HepG2 (cell line): ENCODE results near the gene TPRN. TPM values are rescaled to one million over a fixed set of nuclear protein-coding genes. Genes with fewer than 3 reads are reported as not detected.

Experiments
- AGO1 ChIP-seq: fragments of 200-400 bp; formaldehyde crosslinking; IDR thresholded peaks from 2 replicates; pipeline ENCODE4 v1.6.1; 2017; ENCODE audit warnings: mild to moderate bottlenecking, low read depth, low read length, moderate library complexity; ENCODE audit not compliant: poor library complexity, severe bottlenecking
- ATF7-NPFF ChIP-seq: sonication (generic); formaldehyde crosslinking; IDR thresholded peaks from 2 replicates; pipeline ENCODE4 v1.8.1; 2023; ENCODE audit warnings: mild to moderate bottlenecking, low read depth, missing genetic modification reagents, moderate library complexity
- BRD4 ChIP-seq: sonication (generic); formaldehyde crosslinking; IDR thresholded peaks from 2 replicates; pipeline ENCODE4 v1.4.0; 2020; ENCODE audit warnings: missing genetic modification reagents
- CBX1 ChIP-seq: IDR thresholded peaks from one replicate; pipeline ENCODE4 v1.6.1; 2016; ENCODE audit warnings: antibody characterized with exemption, low read depth
- CENPX ChIP-seq: sonication (generic); formaldehyde crosslinking; IDR thresholded peaks from 2 replicates; pipeline ENCODE4 v1.9.0; 2021; ENCODE audit warnings: mild to moderate bottlenecking, missing genetic modification reagents, moderate library complexity
- LCORL ChIP-seq, 2 experiments: fragments of 450-650 bp in 1 of 2; sonication (generic) in 1 of 2; formaldehyde crosslinking in 1 of 2; IDR thresholded peaks; 2 replicates each; pipeline versions ENCODE4 v1.5.0 to v1.6.1; 2017 to 2020; ENCODE audit warnings: antibody characterized with exemption in 1 of 2, missing genetic modification reagents in 1 of 2
- MBD4 ChIP-seq: IDR thresholded peaks from 2 replicates; pipeline ENCODE4 v1.6.1; 2012; ENCODE audit warnings: low read length, inconsistent platforms, borderline replicate concordance
- MEF2D ChIP-seq: sonication (generic); formaldehyde crosslinking; IDR thresholded peaks from 2 replicates; pipeline ENCODE4 v1.5.1; 2020; ENCODE audit warnings: mild to moderate bottlenecking, missing genetic modification reagents
- MTA1 ChIP-seq: sonication (generic); formaldehyde crosslinking; IDR thresholded peaks from 2 replicates; pipeline ENCODE4 v1.4.0; 2020; ENCODE audit warnings: missing genetic modification reagents, mild to moderate bottlenecking, borderline replicate concordance
- SMARCE1 ChIP-seq: fragments of 450-650 bp; IDR thresholded peaks from 2 replicates; pipeline ENCODE4 v1.6.1; 2017; ENCODE audit warnings: borderline replicate concordance
- SP2 ChIP-seq: sonication (generic); formaldehyde crosslinking; IDR thresholded peaks from 2 replicates; pipeline ENCODE4 v1.5.1; 2020; ENCODE audit warnings: mild to moderate bottlenecking, missing genetic modification reagents
- TP53 ChIP-seq: sonication (generic); formaldehyde crosslinking; conservative IDR thresholded peaks from 2 replicates; pipeline ENCODE4 v1.4.0; 2020; ENCODE audit warnings: missing genetic modification reagents
- ZFP41 ChIP-seq: sonication (generic); formaldehyde crosslinking; IDR thresholded peaks from 2 replicates; pipeline ENCODE4 v1.4.0; 2020; ENCODE audit warnings: mild to moderate bottlenecking, missing genetic modification reagents, borderline replicate concordance
- ZNF224 ChIP-seq: sonication (generic); formaldehyde crosslinking; IDR thresholded peaks from 2 replicates; pipeline ENCODE4 v1.5.0; 2020; ENCODE audit warnings: mild to moderate bottlenecking, missing genetic modification reagents
- ZNF3 ChIP-seq: IDR thresholded peaks from 2 replicates; pipeline ENCODE4 v1.7.0; 2017; ENCODE audit warnings: inconsistent platforms
- ZNF34 ChIP-seq: sonication (generic); formaldehyde crosslinking; IDR thresholded peaks from 2 replicates; pipeline ENCODE4 v1.4.0; 2020; ENCODE audit warnings: mild to moderate bottlenecking, missing genetic modification reagents, borderline replicate concordance
- ZNF790 ChIP-seq: sonication (generic); formaldehyde crosslinking; IDR thresholded peaks from 2 replicates; pipeline ENCODE4 v1.8.0; 2022; ENCODE audit warnings: missing genetic modification reagents, mild to moderate bottlenecking, borderline replicate concordance
- polyA plus RNA-seq, 8 experiments: library from polyadenylated mRNA; depleted of rRNA in 3 of 8; stranded (reverse) in 7 of 8; unstranded in 1 of 8; fragments of >200 nt; fragmentation: Illumina TruSeq in 4 of 8; extraction: Trizol in 4 of 8; gene quantifications; 2 replicates each; pipeline versions ENCODE4 v1.2.1 to v1.2.3, GENCODE V29; 2011 to 2016; ENCODE audit warnings: low read depth in 4 of 8, missing spikeins in 1 of 8, mixed read lengths in 1 of 8; ENCODE audit not compliant: insufficient read depth in 1 of 8
- total RNA-seq, 5 experiments: library from RNA; depleted of rRNA; stranded (reverse); fragments of >200 nt; fragmentation: Illumina TruSeq; extraction: Trizol; gene quantifications; 2 replicates each; pipeline ENCODE4 v1.2.3, GENCODE V29; 2016; ENCODE audit warnings: low read depth in 1 of 5
- TF ChIP-seq, protein P1 (sequence below): sonication (generic); formaldehyde crosslinking; IDR thresholded peaks from 2 replicates; pipeline ENCODE4 v1.8.0; 2022; ENCODE audit warnings: missing genetic modification reagents, mild to moderate bottlenecking, moderate library complexity, borderline replicate concordance
- TF ChIP-seq, protein P2 (sequence below): sonication (generic); formaldehyde crosslinking; IDR thresholded peaks from 2 replicates; pipeline ENCODE4 v1.5.0; 2020; ENCODE audit warnings: missing genetic modification reagents, mild to moderate bottlenecking, borderline replicate concordance
- TF ChIP-seq, protein P3 (sequence below): sonication (generic); formaldehyde crosslinking; IDR thresholded peaks from 2 replicates; pipeline ENCODE4 v1.4.0; 2020; ENCODE audit warnings: mild to moderate bottlenecking, low read depth, missing genetic modification reagents
- TF ChIP-seq, protein P4 (sequence below): sonication (generic); formaldehyde crosslinking; IDR thresholded peaks from 2 replicates; pipeline ENCODE4 v1.4.0; 2020; ENCODE audit warnings: missing genetic modification reagents

The TPRN gene
- total and polyA plus RNA-seq, 2 of the 13 experiments (the other 11 are each of a cell fraction or from before 2014, with no cell fraction given), result 10.1 to 19.2 TPM

DNA sequence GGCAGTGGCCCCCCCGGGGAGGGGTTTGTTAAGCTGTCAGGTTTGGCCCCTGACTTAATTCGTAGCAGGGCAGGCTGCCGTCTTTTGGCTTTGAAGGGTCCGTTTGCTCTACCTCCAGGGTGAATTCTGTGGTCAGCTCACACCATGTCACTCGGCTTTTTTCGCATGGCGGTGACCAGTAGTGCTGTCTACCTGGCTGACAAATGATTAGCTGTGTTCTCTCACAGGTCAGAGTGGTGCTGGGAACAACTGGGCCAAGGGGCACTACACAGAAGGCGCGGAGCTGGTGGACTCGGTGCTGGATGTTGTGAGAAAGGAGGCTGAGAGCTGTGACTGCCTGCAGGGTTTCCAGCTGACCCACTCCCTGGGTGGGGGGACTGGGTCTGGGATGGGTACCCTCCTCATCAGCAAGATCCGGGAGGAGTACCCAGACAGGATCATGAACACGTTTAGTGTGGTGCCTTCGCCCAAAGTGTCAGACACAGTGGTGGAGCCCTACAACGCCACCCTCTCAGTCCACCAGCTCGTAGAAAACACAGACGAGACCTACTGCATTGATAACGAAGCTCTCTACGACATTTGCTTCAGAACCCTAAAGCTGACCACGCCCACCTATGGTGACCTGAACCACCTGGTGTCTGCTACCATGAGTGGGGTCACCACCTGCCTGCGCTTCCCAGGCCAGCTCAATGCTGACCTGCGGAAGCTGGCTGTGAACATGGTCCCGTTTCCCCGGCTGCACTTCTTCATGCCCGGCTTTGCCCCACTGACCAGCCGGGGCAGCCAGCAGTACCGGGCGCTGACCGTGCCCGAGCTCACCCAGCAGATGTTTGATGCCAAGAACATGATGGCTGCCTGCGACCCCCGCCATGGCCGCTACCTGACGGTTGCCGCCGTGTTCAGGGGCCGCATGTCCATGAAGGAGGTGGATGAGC lies 42.0 kb upstream of the TPRN start (continued):
- TF ChIP-seq, protein P1, sequence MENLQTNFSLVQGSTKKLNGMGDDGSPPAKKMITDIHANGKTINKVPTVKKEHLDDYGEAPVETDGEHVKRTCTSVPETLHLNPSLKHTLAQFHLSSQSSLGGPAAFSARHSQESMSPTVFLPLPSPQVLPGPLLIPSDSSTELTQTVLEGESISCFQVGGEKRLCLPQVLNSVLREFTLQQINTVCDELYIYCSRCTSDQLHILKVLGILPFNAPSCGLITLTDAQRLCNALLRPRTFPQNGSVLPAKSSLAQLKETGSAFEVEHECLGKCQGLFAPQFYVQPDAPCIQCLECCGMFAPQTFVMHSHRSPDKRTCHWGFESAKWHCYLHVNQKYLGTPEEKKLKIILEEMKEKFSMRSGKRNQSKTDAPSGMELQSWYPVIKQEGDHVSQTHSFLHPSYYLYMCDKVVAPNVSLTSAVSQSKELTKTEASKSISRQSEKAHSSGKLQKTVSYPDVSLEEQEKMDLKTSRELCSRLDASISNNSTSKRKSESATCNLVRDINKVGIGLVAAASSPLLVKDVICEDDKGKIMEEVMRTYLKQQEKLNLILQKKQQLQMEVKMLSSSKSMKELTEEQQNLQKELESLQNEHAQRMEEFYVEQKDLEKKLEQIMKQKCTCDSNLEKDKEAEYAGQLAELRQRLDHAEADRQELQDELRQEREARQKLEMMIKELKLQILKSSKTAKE (CRISPR knock-in tag), result no peak
- no peak for TF ChIP-seq LCORL (IDR thresholded peaks at IDR 0.05)
- TF ChIP-seq LCORL (CRISPR knock-in tag; IDR thresholded peaks at IDR 0.05), result peak; percentile 30
- no peak for TF ChIP-seq ZNF790
- TF ChIP-seq, protein P2, sequence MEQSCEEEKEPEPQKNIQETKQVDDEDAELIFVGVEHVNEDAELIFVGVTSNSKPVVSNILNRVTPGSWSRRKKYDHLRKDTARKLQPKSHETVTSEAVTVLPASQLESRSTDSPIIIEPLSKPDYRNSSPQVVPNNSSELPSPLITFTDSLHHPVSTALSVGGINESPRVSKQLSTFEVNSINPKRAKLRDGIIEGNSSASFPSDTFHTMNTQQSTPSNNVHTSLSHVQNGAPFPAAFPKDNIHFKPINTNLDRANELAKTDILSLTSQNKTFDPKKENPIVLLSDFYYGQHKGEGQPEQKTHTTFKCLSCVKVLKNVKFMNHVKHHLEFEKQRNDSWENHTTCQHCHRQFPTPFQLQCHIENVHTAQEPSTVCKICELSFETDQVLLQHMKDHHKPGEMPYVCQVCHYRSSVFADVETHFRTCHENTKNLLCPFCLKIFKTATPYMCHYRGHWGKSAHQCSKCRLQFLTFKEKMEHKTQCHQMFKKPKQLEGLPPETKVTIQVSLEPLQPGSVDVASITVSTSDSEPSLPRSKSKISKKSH (CRISPR knock-in tag), result 0 out of 2 replicates have a peak, but pooled peaks have one; percentile 28
- TF ChIP-seq MEF2D (CRISPR knock-in tag), result 0 out of 2 replicates have a peak, but pooled peaks have one; percentile 25
- no peak for TF ChIP-seq TP53 (CRISPR knock-in tag)
- 0 out of 2 replicates have a peak, but pooled peaks have one; percentile 9 for TF ChIP-seq MTA1 (CRISPR knock-in tag)
- no peak for TF ChIP-seq MBD4
- no peak for TF ChIP-seq AGO1
- TF ChIP-seq, protein P3, sequence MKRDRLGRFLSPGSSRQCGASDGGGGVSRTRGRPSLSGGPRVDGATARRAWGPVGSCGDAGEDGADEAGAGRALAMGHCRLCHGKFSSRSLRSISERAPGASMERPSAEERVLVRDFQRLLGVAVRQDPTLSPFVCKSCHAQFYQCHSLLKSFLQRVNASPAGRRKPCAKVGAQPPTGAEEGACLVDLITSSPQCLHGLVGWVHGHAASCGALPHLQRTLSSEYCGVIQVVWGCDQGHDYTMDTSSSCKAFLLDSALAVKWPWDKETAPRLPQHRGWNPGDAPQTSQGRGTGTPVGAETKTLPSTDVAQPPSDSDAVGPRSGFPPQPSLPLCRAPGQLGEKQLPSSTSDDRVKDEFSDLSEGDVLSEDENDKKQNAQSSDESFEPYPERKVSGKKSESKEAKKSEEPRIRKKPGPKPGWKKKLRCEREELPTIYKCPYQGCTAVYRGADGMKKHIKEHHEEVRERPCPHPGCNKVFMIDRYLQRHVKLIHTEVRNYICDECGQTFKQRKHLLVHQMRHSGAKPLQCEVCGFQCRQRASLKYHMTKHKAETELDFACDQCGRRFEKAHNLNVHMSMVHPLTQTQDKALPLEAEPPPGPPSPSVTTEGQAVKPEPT (CRISPR knock-in tag), result no peak
- TF ChIP-seq, protein P4, sequence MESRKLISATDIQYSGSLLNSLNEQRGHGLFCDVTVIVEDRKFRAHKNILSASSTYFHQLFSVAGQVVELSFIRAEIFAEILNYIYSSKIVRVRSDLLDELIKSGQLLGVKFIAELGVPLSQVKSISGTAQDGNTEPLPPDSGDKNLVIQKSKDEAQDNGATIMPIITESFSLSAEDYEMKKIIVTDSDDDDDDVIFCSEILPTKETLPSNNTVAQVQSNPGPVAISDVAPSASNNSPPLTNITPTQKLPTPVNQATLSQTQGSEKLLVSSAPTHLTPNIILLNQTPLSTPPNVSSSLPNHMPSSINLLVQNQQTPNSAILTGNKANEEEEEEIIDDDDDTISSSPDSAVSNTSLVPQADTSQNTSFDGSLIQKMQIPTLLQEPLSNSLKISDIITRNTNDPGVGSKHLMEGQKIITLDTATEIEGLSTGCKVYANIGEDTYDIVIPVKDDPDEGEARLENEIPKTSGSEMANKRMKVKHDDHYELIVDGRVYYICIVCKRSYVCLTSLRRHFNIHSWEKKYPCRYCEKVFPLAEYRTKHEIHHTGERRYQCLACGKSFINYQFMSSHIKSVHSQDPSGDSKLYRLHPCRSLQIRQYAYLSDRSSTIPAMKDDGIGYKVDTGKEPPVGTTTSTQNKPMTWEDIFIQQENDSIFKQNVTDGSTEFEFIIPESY (CRISPR knock-in tag), result peak; percentile 44; the same call in 1 of the 2 replicates
- no peak for TF ChIP-seq SMARCE1
- peak; percentile 14; the same call in 1 of the 2 replicates for TF ChIP-seq SP2 (CRISPR knock-in tag)
- no peak for TF ChIP-seq ZFP41 (CRISPR knock-in tag)
- TF ChIP-seq ZNF224 (CRISPR knock-in tag), result 0 out of 2 replicates have a peak, but pooled peaks have one; percentile 61
- no peak for TF ChIP-seq CBX1
- TF ChIP-seq CENPX (CRISPR knock-in tag), result no peak
- no peak for TF ChIP-seq ZNF3 (CRISPR knock-in tag)
- peak; percentile 0; the same call in 1 of the 2 replicates for TF ChIP-seq ATF7-NPFF
- 0 out of 2 replicates have a peak, but pooled peaks have one; percentile 11 for TF ChIP-seq BRD4
- no peak for TF ChIP-seq ZNF34
